ENCODE data around the gene HDAC9. TPM values are rescaled to one million over a fixed set of nuclear protein-coding genes. Genes with fewer than 3 reads are reported as not detected.
"Not testable (repeated sequence)": the region's sequence is repeated elsewhere in the genome, so short reads cannot be mapped to it uniquely, and the experiment has no call there.

The HDAC9 gene
- polyA plus RNA-seq, 2 of the 4 experiments (the other 2 are of a cell fraction) = 0.05 to 0.26 TPM

DNA sequence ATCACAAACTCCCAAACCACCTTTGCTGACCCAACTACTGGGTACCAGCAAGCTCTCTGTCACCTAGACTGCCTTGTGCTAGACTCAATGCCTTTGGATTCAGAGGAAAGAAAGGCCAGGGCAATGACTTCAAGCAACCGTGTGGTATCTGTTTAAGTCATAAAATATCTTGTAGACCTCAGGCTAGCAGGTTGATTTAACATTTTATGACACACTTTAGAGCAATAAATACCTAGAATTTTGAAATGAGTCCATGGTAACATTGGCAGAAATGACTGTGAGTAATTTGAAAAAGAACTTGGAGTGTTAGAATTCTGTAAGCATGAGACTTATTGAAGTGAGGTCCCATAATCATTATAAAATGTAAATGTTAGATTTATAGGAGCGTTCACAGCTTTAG, 534.7 kb downstream of the HDAC9 start:
- no peak overlapping the region for H3K27ac ChIP-seq
- H3K4me1 ChIP-seq = no peaks in the 10 kb centered on the region
- no peak overlapping the region for H3K4me3 ChIP-seq
- ATAC-seq (no peak), FAIRE-seq (no peak), DNase-seq (ENCODE audit: low read depth in 1 of 2, low spot score in 1 of 2) (no peak)
- ChIA-PET POLR2A (no interaction called here), CTCF (interaction anchor here (1.1 kb wide), 1 partner anchor 21 kb away, joined by 3 read pairs; no protein-coding TSS in a partner anchor)
- H3K4me2 ChIP-seq = no peak overlapping the region
- 21% methylated on average over 2 of the region's 2 CpGs for WGBS (ENCODE audit: missing lambda C conversion rate)
- TF ChIP-seq TP53 (CRISPR knock-in tag; IDR thresholded peaks at IDR 0.05) = no peak
- TF ChIP-seq POLR2AphosphoS2 (conservative IDR thresholded peaks at IDR 0.05; ENCODE audit: low read length) = no peak
- TF ChIP-seq JUN (IDR thresholded peaks at IDR 0.05) = no peak
- no peak for TF ChIP-seq FOSB (CRISPR knock-in tag; IDR thresholded peaks at IDR 0.05)
- no peak for TF ChIP-seq POLR2A (IDR thresholded peaks at IDR 0.05; ENCODE audit: low read length)
- H3K9me3 ChIP-seq = no peaks in the 10 kb centered on the region

DNA sequence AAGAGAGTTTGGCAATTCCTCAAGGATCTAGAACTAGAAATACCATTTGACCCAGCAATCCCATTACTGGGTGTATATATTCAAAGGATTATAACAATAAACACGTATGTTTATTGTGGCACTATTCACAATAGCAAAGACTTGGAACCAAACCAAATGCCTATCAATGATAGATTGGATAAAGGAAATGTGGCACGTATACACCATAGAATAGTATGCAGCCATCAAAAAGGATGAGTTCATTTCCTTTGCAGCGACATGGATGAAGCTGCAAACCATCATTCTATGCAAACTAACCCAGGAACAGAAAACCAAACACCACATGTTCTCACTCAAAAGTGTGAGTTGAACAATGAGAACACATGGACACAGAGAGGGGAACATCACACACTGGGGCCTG, 537.4 kb downstream of the HDAC9 start:
- CTCF ChIA-PET; H3K27ac ChIP-seq; DNase-seq (ENCODE audit: low read depth in 1 of 2, low spot score in 1 of 2); ATAC-seq; H3K4me3 ChIP-seq; POLR2A ChIA-PET; H3K9me3 ChIP-seq; FAIRE-seq; H3K4me2 ChIP-seq; H3K4me1 ChIP-seq: not testable (repeated sequence)
- WGBS (ENCODE audit: missing lambda C conversion rate) = 22% methylated on average over 3 of the region's 3 CpGs

DNA sequence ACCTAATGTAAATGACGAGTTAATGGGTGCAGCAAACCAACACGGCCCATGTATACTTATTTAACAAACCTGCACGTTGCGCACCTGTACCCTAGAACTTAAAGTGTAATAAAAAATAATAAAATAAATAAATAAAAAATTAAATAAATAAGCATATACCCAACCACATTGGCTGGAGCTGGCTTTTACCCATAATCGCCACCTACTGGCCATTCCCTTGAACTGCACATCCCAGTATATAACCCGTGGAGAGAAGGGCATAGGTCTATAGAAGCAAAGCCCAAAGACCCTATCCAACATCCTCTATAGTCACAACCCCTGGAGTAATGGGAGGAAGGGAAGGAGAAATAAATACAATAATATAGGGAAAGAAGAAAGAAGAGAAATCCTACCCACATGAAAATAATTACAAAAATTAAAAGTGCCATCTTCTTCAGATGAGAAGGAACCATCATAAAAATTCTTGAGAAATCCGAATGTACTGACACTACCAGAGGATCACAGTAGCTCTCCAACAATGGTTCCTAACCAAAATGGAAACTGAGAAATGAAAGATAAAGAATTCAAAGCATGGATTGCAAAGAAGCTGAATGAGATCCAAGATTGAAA, 556.3 kb downstream of the HDAC9 start:
- DNase-seq (ENCODE audit: low read depth in 1 of 2, low spot score in 1 of 2) (peak; percentile 20 to 35), ATAC-seq (peak in 1 of 2 experiments; percentile 72; a peak in 2 of 6 replicates), FAIRE-seq (no peak)
- Histone ChIP-seq H3K27ac (no peak overlapping the region), H3K4me1 (no peaks in the 10 kb centered on the region), H3K9me3 (no peaks in the 10 kb centered on the region; the same call in 2 of the 3 replicates), H3K4me3 (no peak overlapping the region), H3K4me2 (no peak overlapping the region)
- POLR2A ChIA-PET = no interaction called here
- CTCF ChIA-PET = interaction anchor here (0.5 to 1.3 kb wide), 6 partner anchors 21 to 984 kb away, joined by 3 to 4 read pairs (median 3); no protein-coding TSS in a partner anchor
- WGBS (ENCODE audit: missing lambda C conversion rate) = 27% methylated on average over 7 of the region's 7 CpGs
- TF ChIP-seq, protein P1, sequence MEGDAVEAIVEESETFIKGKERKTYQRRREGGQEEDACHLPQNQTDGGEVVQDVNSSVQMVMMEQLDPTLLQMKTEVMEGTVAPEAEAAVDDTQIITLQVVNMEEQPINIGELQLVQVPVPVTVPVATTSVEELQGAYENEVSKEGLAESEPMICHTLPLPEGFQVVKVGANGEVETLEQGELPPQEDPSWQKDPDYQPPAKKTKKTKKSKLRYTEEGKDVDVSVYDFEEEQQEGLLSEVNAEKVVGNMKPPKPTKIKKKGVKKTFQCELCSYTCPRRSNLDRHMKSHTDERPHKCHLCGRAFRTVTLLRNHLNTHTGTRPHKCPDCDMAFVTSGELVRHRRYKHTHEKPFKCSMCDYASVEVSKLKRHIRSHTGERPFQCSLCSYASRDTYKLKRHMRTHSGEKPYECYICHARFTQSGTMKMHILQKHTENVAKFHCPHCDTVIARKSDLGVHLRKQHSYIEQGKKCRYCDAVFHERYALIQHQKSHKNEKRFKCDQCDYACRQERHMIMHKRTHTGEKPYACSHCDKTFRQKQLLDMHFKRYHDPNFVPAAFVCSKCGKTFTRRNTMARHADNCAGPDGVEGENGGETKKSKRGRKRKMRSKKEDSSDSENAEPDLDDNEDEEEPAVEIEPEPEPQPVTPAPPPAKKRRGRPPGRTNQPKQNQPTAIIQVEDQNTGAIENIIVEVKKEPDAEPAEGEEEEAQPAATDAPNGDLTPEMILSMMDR (IDR thresholded peaks at IDR 0.05) = peak; percentile 52
- TF ChIP-seq, protein P2, sequence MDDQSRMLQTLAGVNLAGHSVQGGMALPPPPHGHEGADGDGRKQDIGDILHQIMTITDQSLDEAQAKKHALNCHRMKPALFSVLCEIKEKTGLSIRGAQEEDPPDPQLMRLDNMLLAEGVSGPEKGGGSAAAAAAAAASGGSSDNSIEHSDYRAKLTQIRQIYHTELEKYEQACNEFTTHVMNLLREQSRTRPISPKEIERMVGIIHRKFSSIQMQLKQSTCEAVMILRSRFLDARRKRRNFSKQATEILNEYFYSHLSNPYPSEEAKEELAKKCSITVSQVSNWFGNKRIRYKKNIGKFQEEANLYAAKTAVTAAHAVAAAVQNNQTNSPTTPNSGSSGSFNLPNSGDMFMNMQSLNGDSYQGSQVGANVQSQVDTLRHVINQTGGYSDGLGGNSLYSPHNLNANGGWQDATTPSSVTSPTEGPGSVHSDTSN (IDR thresholded peaks at IDR 0.05) = no peak
- TF ChIP-seq CEBPB (IDR thresholded peaks at IDR 0.05) = no peak
- no peak for TF ChIP-seq MAZ (IDR thresholded peaks at IDR 0.05; ENCODE audit: borderline replicate concordance, low read depth, low read length)
- no peak for TF ChIP-seq MAFK (IDR thresholded peaks at IDR 0.05; ENCODE audit: partially characterized antibody)
- no peak for TF ChIP-seq NPAS2 (CRISPR knock-in tag; IDR thresholded peaks at IDR 0.05; ENCODE audit: borderline replicate concordance)
- peak; percentile 41 to 52; a peak in 3 of 5 replicates for TF ChIP-seq RAD21 (conservative IDR thresholded peaks at IDR 0.05 in 1 of 2, IDR thresholded peaks at IDR 0.05 in 1 of 2)
- peak; percentile 48 for TF ChIP-seq SMC3 (IDR thresholded peaks at IDR 0.05)
- TF ChIP-seq EP300 (IDR thresholded peaks at IDR 0.05) = no peak
- TF ChIP-seq HEYL (CRISPR knock-in tag; IDR thresholded peaks at IDR 0.05) = no peak

Small RNAs within 50 kb of the gene (small RNA-seq; reads per million reads assigned to genes)
- 0 reads per million in 6 experiments for gene RN7SKP266
